H9 (cell line): ENCODE measurements around the gene MSRB2. TPM values are rescaled to one million over a fixed set of nuclear protein-coding genes. Genes with fewer than 3 reads are reported as not detected.

Source experiments
- DNase-seq: peaks from one replicate; pipeline ENCODE4 v3.0.0-alpha.2; 2017
- H2AFZ ChIP-seq: one replicate; pipeline ENCODE4 v1.6.1; 2013; ENCODE audit warnings: mild to moderate bottlenecking, low read length, control low read depth, moderate library complexity
- H2AK5ac ChIP-seq: 2 replicates; pipeline ENCODE4 v1.6.1; 2013; ENCODE audit warnings: low read length, control low read depth, mixed read lengths; ENCODE audit not compliant: insufficient read length
- H2BK120ac ChIP-seq: one replicate; pipeline ENCODE4 v1.6.1; 2013; ENCODE audit warnings: low read depth, mild to moderate bottlenecking, low read length, control low read depth, inconsistent platforms; ENCODE audit not compliant: poor library complexity, severe bottlenecking
- H2BK12ac ChIP-seq: 2 replicates; pipeline ENCODE4 v1.6.1; 2013; ENCODE audit warnings: low read length, control low read depth, mixed read lengths, low read depth; ENCODE audit not compliant: insufficient read length
- H2BK15ac ChIP-seq: 2 replicates; pipeline ENCODE4 v1.6.1; 2013; ENCODE audit warnings: low read depth, low read length, control low read depth
- H2BK20ac ChIP-seq: one replicate; pipeline ENCODE4 v1.6.1; 2013; ENCODE audit warnings: low read depth, mild to moderate bottlenecking, low read length, control low read depth, inconsistent platforms; ENCODE audit not compliant: poor library complexity, severe bottlenecking
- H2BK5ac ChIP-seq: 2 replicates; pipeline ENCODE4 v1.6.1; 2013; ENCODE audit warnings: low read length, control low read depth, mixed read lengths; ENCODE audit not compliant: insufficient read length
- H3K14ac ChIP-seq: 2 replicates; pipeline ENCODE4 v1.6.1; 2013; ENCODE audit warnings: low read length, control low read depth; ENCODE audit not compliant: insufficient read depth
- H3K18ac ChIP-seq: 2 replicates; pipeline ENCODE4 v1.6.1; 2013; ENCODE audit warnings: low read depth, mild to moderate bottlenecking, mixed read lengths, low read length, control low read depth; ENCODE audit not compliant: insufficient read length
- H3K23ac ChIP-seq: 2 replicates; pipeline ENCODE4 v1.6.1; 2013; ENCODE audit warnings: low read length, control low read depth, mixed read lengths, low read depth; ENCODE audit not compliant: insufficient read length
- H3K23me2 ChIP-seq: 2 replicates; pipeline ENCODE4 v1.6.1; 2013; ENCODE audit warnings: low read depth, mild to moderate bottlenecking, mixed read lengths, low read length, control low read depth; ENCODE audit not compliant: insufficient read length, poor library complexity, severe bottlenecking
- H3K27ac ChIP-seq: 2 replicates; pipeline ENCODE4 v1.5.1; 2013; ENCODE audit warnings: low read length, control low read depth, mixed read lengths, low read depth; ENCODE audit not compliant: insufficient read length
- H3K27me3 ChIP-seq: 2 replicates; pipeline ENCODE4 v1.6.1; 2013; ENCODE audit warnings: low read length, control low read depth, inconsistent platforms; ENCODE audit not compliant: insufficient read depth
- H3K4ac ChIP-seq: 2 replicates; pipeline ENCODE4 v1.6.1; 2013; ENCODE audit warnings: low read depth, mild to moderate bottlenecking, control low read depth, inconsistent platforms, low read length, moderate library complexity
- H3K4me1 ChIP-seq: 2 replicates; pipeline ENCODE4 v1.6.1; 2013; ENCODE audit warnings: low read length, control low read depth, inconsistent platforms; ENCODE audit not compliant: insufficient read depth
- H3K4me2 ChIP-seq: 2 replicates; pipeline ENCODE4 v1.6.1; 2013; ENCODE audit warnings: low read length, control low read depth, mixed read lengths; ENCODE audit not compliant: insufficient read length, insufficient read depth
- H3K56ac ChIP-seq: 2 replicates; pipeline ENCODE4 v1.6.1; 2013; ENCODE audit warnings: low read depth, mild to moderate bottlenecking, mixed read lengths, low read length, control low read depth; ENCODE audit not compliant: insufficient read length
- H3K79me1 ChIP-seq: 2 replicates; pipeline ENCODE4 v1.6.1; 2013; ENCODE audit warnings: low read depth, mild to moderate bottlenecking, moderate library complexity, low read length, control low read depth, inconsistent platforms; ENCODE audit not compliant: insufficient read depth, poor library complexity, severe bottlenecking
- H3K79me2 ChIP-seq: 2 replicates; pipeline ENCODE4 v1.6.1; 2013; ENCODE audit warnings: low read length, control low read depth, inconsistent platforms; ENCODE audit not compliant: insufficient read depth
- H3K9ac ChIP-seq: 2 replicates; pipeline ENCODE4 v1.6.1; 2013; ENCODE audit warnings: low read length, control low read depth, mixed read lengths; ENCODE audit not compliant: insufficient read length; ENCODE audit errors: extremely low read depth
- H3K9me3 ChIP-seq: one replicate; pipeline ENCODE4 v1.6.1; 2013; ENCODE audit warnings: low read depth, low read length, inconsistent platforms; ENCODE audit not compliant: control insufficient read depth
- H3T11ph ChIP-seq: one replicate; pipeline ENCODE4 v1.6.1; 2013; ENCODE audit warnings: mild to moderate bottlenecking, low read length, control low read depth, inconsistent platforms
- H4K20me1 ChIP-seq: one replicate; pipeline ENCODE4 v1.6.1; 2013; ENCODE audit not compliant: control insufficient read depth, insufficient read length, insufficient read depth
- H4K5ac ChIP-seq: 2 replicates; pipeline ENCODE4 v1.6.1; 2013; ENCODE audit warnings: low read depth, mild to moderate bottlenecking, mixed read lengths, low read length, control low read depth; ENCODE audit not compliant: insufficient read length
- H4K8ac ChIP-seq: replicated peaks from 2 replicates; pipeline ENCODE4 v1.6.1; 2013; ENCODE audit warnings: low read length, control low read depth, mixed read lengths, low read depth; ENCODE audit not compliant: insufficient read length
- H4K91ac ChIP-seq: 2 replicates; pipeline ENCODE4 v1.6.1; 2013; ENCODE audit warnings: low read depth, mild to moderate bottlenecking, moderate library complexity, mixed read lengths, low read length, control low read depth; ENCODE audit not compliant: insufficient read length
- H3K27ac Mint-ChIP-seq, 3 experiments: 2 replicates in 2 of 3; 3 replicates in 1 of 3; pipeline ENCODE4 v1.8.0; 2020 to 2021; ENCODE audit warnings: mixed read lengths in 3 of 3, mild to moderate bottlenecking in 1 of 3, moderate library complexity in 1 of 3
- H3K27me3 Mint-ChIP-seq: 2 replicates; pipeline ENCODE4 v1.8.0; 2021; ENCODE audit warnings: low read depth, mild to moderate bottlenecking, moderate library complexity, mixed read lengths
- H3K36me3 Mint-ChIP-seq, 3 experiments: 2 replicates in 2 of 3; 3 replicates in 1 of 3; pipeline ENCODE4 v1.8.0; 2020 to 2021; ENCODE audit warnings: low read depth in 3 of 3, mixed read lengths in 3 of 3; ENCODE audit not compliant: insufficient read depth in 1 of 3
- H3K4me1 Mint-ChIP-seq, 2 experiments: 2 replicates each; pipeline ENCODE4 v1.8.0; 2020; ENCODE audit warnings: mixed read lengths in 2 of 2
- H3K4me3 Mint-ChIP-seq, 2 experiments: 2 replicates in 1 of 2; 3 replicates in 1 of 2; pipeline ENCODE4 v1.8.0; 2020 to 2021; ENCODE audit warnings: mild to moderate bottlenecking in 2 of 2, mixed read lengths in 2 of 2, moderate library complexity in 1 of 2
- H3K9me3 Mint-ChIP-seq, 2 experiments: 2 replicates in 1 of 2; 3 replicates in 1 of 2; pipeline ENCODE4 v1.8.0; 2020; ENCODE audit warnings: mild to moderate bottlenecking in 2 of 2, mixed read lengths in 2 of 2, moderate library complexity in 1 of 2
- WGBS: extraction: QIAGEN DNeasy Blood & Tissue Kit; methylation state at CpG from one replicate; pipeline ENCODE4 v1.1.7; 2013; ENCODE audit warnings: missing lambda C conversion rate, low lambda C conversion rate, mixed read lengths; ENCODE audit not compliant: insufficient read length; ENCODE audit errors: extremely low coverage; 5-methylcytosine and 5-hydroxymethylcytosine counted together
- total RNA-seq: library from RNA; stranded (reverse); gene quantifications from 2 replicates; pipeline ENCODE4 v1.2.1, GENCODE V29; 2021
- TF ChIP-seq, protein P1 (sequence below): fragments of 200-600 bp; sonication (generic); conservative IDR thresholded peaks from 3 replicates; pipeline ENCODE4 v1.8.0; 2021; ENCODE audit warnings: antibody characterized with exemption, mild to moderate bottlenecking

MSRB2 gene
- total RNA-seq, 1 experiment from 2014 or later, result 18.0 TPM

GRCh38 chr10:23100331-23101030 is 5.1 kb downstream of the MSRB2 start:
- 100% methylated on average over 1 of the region's 6 CpGs for WGBS
- H2BK12ac ChIP-seq, result no peak overlapping the region
- Mint-ChIP-seq H3K4me1 (peaks cover 20 to 34% of the 10 kb centered on the region in 2 experiments), H3K4me3 (no peak overlapping the region), H3K27me3 (no peaks in the 10 kb centered on the region), H3K36me3 (peaks cover 0 to 18% (median 9%) of the 10 kb centered on the region in 3 experiments; a peak in 5 of 7 replicates), H3K9me3 (peaks cover 5% of the 10 kb centered on the region in 2 experiments; a peak in 4 of 5 replicates), H3K27ac (peak overlapping the region in 1 of 3 experiments; percentile 56; a peak in 1 of 7 replicates)
- H4K8ac ChIP-seq, result no peak overlapping the region
- H3K27me3 ChIP-seq, result no peaks in the 10 kb centered on the region
- no peaks in the 10 kb centered on the region for H3K79me1 ChIP-seq
- no peak overlapping the region for H4K91ac ChIP-seq
- no peak overlapping the region for H2BK20ac ChIP-seq
- no peaks in the 10 kb centered on the region for H3K79me2 ChIP-seq
- no peak overlapping the region for H3K9ac ChIP-seq
- no peak overlapping the region for H2AFZ ChIP-seq
- no peak overlapping the region for H2BK5ac ChIP-seq
- H3K18ac ChIP-seq, result no peak overlapping the region
- no peak overlapping the region for H2AK5ac ChIP-seq
- H3K27ac ChIP-seq, result no peak overlapping the region
- H3K14ac ChIP-seq, result no peak overlapping the region
- no peak overlapping the region for H4K5ac ChIP-seq
- no peaks in the 10 kb centered on the region for H3K9me3 ChIP-seq
- H3K23me2 ChIP-seq, result peaks cover 3% of the 10 kb centered on the region
- H2BK120ac ChIP-seq, result no peak overlapping the region
- no peak overlapping the region for H3K4me2 ChIP-seq
- no peak overlapping the region for H3K4ac ChIP-seq
- no peak overlapping the region for H2BK15ac ChIP-seq
- no peak overlapping the region for H3T11ph ChIP-seq
- no peak overlapping the region for H3K23ac ChIP-seq
- H3K4me1 ChIP-seq, result peaks cover 9% of the 10 kb centered on the region
- H3K56ac ChIP-seq, result no peak overlapping the region
- H4K20me1 ChIP-seq, result no peaks in the 10 kb centered on the region
- TF ChIP-seq, protein P1, sequence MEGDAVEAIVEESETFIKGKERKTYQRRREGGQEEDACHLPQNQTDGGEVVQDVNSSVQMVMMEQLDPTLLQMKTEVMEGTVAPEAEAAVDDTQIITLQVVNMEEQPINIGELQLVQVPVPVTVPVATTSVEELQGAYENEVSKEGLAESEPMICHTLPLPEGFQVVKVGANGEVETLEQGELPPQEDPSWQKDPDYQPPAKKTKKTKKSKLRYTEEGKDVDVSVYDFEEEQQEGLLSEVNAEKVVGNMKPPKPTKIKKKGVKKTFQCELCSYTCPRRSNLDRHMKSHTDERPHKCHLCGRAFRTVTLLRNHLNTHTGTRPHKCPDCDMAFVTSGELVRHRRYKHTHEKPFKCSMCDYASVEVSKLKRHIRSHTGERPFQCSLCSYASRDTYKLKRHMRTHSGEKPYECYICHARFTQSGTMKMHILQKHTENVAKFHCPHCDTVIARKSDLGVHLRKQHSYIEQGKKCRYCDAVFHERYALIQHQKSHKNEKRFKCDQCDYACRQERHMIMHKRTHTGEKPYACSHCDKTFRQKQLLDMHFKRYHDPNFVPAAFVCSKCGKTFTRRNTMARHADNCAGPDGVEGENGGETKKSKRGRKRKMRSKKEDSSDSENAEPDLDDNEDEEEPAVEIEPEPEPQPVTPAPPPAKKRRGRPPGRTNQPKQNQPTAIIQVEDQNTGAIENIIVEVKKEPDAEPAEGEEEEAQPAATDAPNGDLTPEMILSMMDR, result no peak
- DNase-seq, result no peak
